ENCODE data around the gene ANKRD55.

GRCh38 chr5:56110646-56111403 lies 122.3 kb downstream of the ANKRD55 start:
- TF ChIP-seq, protein P1, sequence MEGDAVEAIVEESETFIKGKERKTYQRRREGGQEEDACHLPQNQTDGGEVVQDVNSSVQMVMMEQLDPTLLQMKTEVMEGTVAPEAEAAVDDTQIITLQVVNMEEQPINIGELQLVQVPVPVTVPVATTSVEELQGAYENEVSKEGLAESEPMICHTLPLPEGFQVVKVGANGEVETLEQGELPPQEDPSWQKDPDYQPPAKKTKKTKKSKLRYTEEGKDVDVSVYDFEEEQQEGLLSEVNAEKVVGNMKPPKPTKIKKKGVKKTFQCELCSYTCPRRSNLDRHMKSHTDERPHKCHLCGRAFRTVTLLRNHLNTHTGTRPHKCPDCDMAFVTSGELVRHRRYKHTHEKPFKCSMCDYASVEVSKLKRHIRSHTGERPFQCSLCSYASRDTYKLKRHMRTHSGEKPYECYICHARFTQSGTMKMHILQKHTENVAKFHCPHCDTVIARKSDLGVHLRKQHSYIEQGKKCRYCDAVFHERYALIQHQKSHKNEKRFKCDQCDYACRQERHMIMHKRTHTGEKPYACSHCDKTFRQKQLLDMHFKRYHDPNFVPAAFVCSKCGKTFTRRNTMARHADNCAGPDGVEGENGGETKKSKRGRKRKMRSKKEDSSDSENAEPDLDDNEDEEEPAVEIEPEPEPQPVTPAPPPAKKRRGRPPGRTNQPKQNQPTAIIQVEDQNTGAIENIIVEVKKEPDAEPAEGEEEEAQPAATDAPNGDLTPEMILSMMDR (IDR thresholded peaks at IDR 0.05): no peak
- TF ChIP-seq POLR2A (IDR thresholded peaks at IDR 0.05): no peak

All from heart left ventricle (tissue), 13 donors.